NB4 (cell line): ENCODE measurements around the gene LCA5.
A peak's percentile ranks its signal among the peaks of the same experiment; 100 is the strongest.

Experiments used
- POLR2A ChIP-seq: IDR thresholded peaks from 2 replicates; pipeline ENCODE4 v1.6.1; 2011; ENCODE audit warnings: mild to moderate bottlenecking; ENCODE audit not compliant: insufficient read length; ENCODE audit errors: extremely low read depth
- TF ChIP-seq, protein P1 (sequence below): IDR thresholded peaks from one replicate; pipeline ENCODE4 v1.5.1; 2012; ENCODE audit warnings: low read depth, low read length
- TF ChIP-seq, protein P2 (sequence below): IDR thresholded peaks from 2 replicates; pipeline ENCODE4 v1.6.1; 2011; ENCODE audit warnings: low read depth, low read length

DNA sequence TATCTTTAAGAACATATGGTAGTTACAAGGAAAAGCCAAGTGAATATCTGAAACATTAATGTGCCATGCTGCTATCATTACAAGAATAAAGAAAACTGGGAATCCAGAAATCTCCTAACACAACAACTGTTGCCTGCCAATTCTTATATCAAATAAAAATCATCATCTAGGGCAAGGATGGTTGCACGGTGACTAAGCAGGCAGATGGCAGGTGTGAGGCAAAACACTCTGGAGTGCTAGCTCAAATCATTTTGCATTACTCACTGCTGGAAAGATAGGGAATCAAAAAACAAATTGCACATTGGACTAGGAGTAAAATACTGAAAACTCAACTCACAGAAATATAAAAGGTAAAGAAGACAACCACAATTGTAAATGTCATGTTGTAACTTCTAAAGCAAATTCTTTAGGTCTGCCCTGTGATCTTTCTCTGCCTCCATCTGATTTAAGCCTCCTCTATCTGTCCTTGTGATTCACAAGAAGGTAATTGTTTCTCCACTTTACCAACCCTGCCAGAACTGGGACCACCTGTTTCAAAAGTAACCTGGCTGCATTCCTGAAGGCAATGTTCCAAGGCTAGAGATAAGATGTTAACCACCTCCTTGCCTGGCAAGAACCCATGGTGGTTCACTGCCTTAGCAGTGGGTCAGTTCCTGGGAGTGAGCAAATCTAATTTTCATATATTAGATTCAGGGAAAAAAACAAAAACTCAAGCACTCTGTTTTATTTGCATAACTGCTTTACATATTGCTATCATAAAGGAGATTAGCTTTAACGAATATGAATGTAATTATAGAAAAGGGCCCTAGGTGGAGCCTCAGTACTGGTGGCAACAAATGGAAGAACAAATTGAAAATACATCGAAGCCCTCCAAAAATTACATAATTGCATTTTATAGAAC is 33.1 kb upstream of the LCA5 start:
- TF ChIP-seq POLR2A, result no peak
- TF ChIP-seq, protein P1, sequence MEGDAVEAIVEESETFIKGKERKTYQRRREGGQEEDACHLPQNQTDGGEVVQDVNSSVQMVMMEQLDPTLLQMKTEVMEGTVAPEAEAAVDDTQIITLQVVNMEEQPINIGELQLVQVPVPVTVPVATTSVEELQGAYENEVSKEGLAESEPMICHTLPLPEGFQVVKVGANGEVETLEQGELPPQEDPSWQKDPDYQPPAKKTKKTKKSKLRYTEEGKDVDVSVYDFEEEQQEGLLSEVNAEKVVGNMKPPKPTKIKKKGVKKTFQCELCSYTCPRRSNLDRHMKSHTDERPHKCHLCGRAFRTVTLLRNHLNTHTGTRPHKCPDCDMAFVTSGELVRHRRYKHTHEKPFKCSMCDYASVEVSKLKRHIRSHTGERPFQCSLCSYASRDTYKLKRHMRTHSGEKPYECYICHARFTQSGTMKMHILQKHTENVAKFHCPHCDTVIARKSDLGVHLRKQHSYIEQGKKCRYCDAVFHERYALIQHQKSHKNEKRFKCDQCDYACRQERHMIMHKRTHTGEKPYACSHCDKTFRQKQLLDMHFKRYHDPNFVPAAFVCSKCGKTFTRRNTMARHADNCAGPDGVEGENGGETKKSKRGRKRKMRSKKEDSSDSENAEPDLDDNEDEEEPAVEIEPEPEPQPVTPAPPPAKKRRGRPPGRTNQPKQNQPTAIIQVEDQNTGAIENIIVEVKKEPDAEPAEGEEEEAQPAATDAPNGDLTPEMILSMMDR, result peak; percentile 43
- TF ChIP-seq, protein P2, sequence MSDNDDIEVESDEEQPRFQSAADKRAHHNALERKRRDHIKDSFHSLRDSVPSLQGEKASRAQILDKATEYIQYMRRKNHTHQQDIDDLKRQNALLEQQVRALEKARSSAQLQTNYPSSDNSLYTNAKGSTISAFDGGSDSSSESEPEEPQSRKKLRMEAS, result no peak
